HL-60 (cell line): ENCODE results near the gene JAKMIP1.

Experiments used
- DNase-seq, 2 experiments: peaks; one replicate each; pipeline ENCODE4 v3.0.0-alpha.2; 2010 to 2020; ENCODE audit warnings: low read depth in 1 of 2, low spot score in 1 of 2
- H3K27ac ChIP-seq: fragments of 250-450 bp; sonication (Bioruptor Pico); replicated peaks from 2 replicates; pipeline ENCODE4 v1.5.1; 2020; ENCODE audit warnings: mild to moderate bottlenecking, moderate library complexity
- H3K27me3 ChIP-seq: fragments of 250-450 bp; sonication (Bioruptor Pico); 2 replicates; pipeline ENCODE4 v1.5.1; 2021; ENCODE audit warnings: mild to moderate bottlenecking, moderate library complexity; ENCODE audit not compliant: insufficient read depth, poor library complexity, severe bottlenecking
- H3K4me3 ChIP-seq: replicated peaks from 2 replicates; pipeline ENCODE4 v1.5.1; 2011; ENCODE audit warnings: mild to moderate bottlenecking, control low read depth, low read length; ENCODE audit not compliant: insufficient read depth
- GABPA ChIP-seq: IDR thresholded peaks from 2 replicates; pipeline ENCODE4 v1.6.1; 2012; ENCODE audit warnings: low read depth
- POLR2AphosphoS5 ChIP-seq: IDR thresholded peaks from 2 replicates; pipeline ENCODE4 v1.6.1; 2012; ENCODE audit warnings: low read depth
- SPI1 ChIP-seq: IDR thresholded peaks from 2 replicates; pipeline ENCODE4 v1.6.1; 2012; ENCODE audit warnings: low read depth, mild to moderate bottlenecking, borderline replicate concordance
- TF ChIP-seq, protein P1 (sequence below): IDR thresholded peaks from one replicate; pipeline ENCODE4 v1.5.1; 2011; ENCODE audit warnings: low read length, control low read depth, inconsistent platforms; ENCODE audit not compliant: insufficient read depth
- TF ChIP-seq, protein P2 (sequence below): IDR thresholded peaks from 2 replicates; pipeline ENCODE4 v1.6.1; 2012; ENCODE audit warnings: low read depth; ENCODE audit not compliant: insufficient replicate concordance

The JAKMIP1 gene

DNA sequence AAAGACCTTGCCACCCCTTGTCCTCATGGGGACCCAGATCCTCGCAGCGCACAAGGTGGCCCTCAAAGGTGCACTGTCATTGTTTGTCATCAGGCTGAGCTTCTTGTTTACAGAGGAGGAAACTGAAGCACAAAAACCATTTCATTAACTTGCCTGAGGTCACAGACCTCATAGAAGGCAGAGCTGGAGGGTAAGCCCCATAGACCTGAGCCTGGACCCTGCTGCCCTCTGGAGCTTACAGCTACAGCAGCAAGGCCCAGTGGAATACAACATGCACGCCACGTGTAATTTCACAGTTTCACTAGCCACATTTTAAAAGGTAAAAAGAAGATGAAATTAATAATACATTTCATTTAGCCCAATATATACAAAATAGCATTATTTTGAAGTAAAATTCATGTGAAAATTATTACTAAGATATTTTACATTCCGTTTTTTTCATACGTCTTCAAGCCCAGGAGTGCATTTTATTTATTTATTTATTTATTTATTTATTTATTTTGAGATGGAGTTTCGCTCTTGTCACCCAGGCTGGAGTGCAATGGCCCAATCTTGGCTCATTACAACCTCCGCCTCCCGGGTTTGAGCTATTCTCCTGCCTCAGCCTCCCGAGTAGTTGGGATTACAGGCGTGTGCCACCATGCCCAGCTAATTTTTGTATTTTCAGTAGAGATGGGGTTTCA is 8.8 kb downstream of the JAKMIP1 start:
- Histone ChIP-seq H3K27me3 (no peaks in the 10 kb centered on the region), H3K27ac (no peak overlapping the region), H3K4me3 (no peak overlapping the region)
- no peak for TF ChIP-seq GABPA
- TF ChIP-seq, protein P1, sequence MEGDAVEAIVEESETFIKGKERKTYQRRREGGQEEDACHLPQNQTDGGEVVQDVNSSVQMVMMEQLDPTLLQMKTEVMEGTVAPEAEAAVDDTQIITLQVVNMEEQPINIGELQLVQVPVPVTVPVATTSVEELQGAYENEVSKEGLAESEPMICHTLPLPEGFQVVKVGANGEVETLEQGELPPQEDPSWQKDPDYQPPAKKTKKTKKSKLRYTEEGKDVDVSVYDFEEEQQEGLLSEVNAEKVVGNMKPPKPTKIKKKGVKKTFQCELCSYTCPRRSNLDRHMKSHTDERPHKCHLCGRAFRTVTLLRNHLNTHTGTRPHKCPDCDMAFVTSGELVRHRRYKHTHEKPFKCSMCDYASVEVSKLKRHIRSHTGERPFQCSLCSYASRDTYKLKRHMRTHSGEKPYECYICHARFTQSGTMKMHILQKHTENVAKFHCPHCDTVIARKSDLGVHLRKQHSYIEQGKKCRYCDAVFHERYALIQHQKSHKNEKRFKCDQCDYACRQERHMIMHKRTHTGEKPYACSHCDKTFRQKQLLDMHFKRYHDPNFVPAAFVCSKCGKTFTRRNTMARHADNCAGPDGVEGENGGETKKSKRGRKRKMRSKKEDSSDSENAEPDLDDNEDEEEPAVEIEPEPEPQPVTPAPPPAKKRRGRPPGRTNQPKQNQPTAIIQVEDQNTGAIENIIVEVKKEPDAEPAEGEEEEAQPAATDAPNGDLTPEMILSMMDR = no peak
- TF ChIP-seq POLR2AphosphoS5 = no peak
- TF ChIP-seq, protein P2, sequence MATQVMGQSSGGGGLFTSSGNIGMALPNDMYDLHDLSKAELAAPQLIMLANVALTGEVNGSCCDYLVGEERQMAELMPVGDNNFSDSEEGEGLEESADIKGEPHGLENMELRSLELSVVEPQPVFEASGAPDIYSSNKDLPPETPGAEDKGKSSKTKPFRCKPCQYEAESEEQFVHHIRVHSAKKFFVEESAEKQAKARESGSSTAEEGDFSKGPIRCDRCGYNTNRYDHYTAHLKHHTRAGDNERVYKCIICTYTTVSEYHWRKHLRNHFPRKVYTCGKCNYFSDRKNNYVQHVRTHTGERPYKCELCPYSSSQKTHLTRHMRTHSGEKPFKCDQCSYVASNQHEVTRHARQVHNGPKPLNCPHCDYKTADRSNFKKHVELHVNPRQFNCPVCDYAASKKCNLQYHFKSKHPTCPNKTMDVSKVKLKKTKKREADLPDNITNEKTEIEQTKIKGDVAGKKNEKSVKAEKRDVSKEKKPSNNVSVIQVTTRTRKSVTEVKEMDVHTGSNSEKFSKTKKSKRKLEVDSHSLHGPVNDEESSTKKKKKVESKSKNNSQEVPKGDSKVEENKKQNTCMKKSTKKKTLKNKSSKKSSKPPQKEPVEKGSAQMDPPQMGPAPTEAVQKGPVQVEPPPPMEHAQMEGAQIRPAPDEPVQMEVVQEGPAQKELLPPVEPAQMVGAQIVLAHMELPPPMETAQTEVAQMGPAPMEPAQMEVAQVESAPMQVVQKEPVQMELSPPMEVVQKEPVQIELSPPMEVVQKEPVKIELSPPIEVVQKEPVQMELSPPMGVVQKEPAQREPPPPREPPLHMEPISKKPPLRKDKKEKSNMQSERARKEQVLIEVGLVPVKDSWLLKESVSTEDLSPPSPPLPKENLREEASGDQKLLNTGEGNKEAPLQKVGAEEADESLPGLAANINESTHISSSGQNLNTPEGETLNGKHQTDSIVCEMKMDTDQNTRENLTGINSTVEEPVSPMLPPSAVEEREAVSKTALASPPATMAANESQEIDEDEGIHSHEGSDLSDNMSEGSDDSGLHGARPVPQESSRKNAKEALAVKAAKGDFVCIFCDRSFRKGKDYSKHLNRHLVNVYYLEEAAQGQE = no peak
- no peak for TF ChIP-seq SPI1
- no peak for DNase-seq

DNA sequence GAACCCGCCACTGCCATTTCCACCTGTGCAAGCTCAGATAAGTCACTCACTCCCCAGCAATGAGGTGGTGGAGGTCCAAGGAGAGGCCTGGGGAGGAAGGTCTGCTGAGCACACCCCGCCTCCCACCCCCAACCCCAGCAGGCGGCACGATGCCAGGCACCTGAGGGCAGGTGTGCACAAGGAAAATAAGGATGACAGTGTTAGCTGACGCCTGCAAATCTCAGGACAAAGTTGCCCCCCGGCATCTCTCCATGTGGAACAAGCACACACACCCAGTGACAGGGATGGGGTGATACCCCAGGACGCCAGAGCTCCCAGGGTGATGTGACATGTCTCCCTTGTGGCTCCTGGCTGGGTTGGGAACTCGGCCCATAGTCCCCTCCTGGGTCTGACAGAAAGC is 9.9 kb downstream of the JAKMIP1 start:
- no peaks in the 10 kb centered on the region for H3K27me3 ChIP-seq
- no peak for TF ChIP-seq GABPA
- TF ChIP-seq SPI1 = no peak
- TF ChIP-seq POLR2AphosphoS5 = no peak
- TF ChIP-seq, protein P2 = no peak
- TF ChIP-seq, protein P1 = no peak
- no peak for DNase-seq
- H3K27ac ChIP-seq = no peak overlapping the region
- H3K4me3 ChIP-seq = no peak overlapping the region

DNA sequence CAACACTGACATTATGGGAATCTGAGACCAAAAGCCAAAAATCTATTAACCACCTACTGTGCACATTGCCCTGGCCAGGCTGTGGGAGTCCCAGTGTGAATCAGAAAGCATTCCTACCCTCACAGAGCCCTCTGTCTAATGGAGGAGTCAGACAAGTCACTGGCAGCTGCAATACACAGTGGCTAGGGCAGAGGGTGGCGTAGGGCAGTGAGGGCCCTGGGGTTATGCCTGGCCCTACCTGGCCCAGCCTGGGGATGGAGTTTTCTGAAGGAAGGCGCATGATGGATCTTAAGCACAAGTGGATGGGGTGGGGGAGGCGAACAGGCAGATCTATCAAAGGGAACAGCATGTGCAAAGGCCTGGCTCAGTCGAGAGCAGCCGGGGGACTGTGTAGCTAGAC is 10.8 kb downstream of the JAKMIP1 start:
- Histone ChIP-seq H3K27ac (no peak overlapping the region), H3K27me3 (no peaks in the 10 kb centered on the region), H3K4me3 (no peak overlapping the region)
- no peak for DNase-seq
- TF ChIP-seq, protein P1 = no peak
- TF ChIP-seq POLR2AphosphoS5 (no peak), GABPA (no peak), SPI1 (no peak)
- TF ChIP-seq, protein P2 = no peak
